ENCODE measurements around the gene SDK2. TPM values are rescaled to one million over a fixed set of nuclear protein-coding genes. Genes with fewer than 3 reads are reported as not detected.

The SDK2 gene
- polyA plus RNA-seq, 1 of the 3 experiments (the other 2 are of a cell fraction) = 0.02 TPM

- H3K9me2 ChIP-seq = no peaks in the 10 kb centered on the region
- H3K4me1 ChIP-seq (ENCODE audit: control insufficient read depth in 1 of 2, insufficient read depth in 2 of 2, low read depth in 1 of 2, low read length in 1 of 2) = peaks cover 0 to 40% of the 10 kb centered on the region in 2 experiments; a peak in 1 of 4 replicates
- no peaks in the 10 kb centered on the region for H3F3A ChIP-seq (replicated peaks; ENCODE audit: insufficient read depth)
- H3K27me3 ChIP-seq (ENCODE audit: insufficient read depth) = no peaks in the 10 kb centered on the region
- H3K9ac ChIP-seq = no peak overlapping the region
- ChIA-PET POLR2A (no interaction called here), CTCF (interaction anchor here (1.1 to 9.0 kb wide), 8 partner anchors 6 to 407 kb away, joined by 3 to 96 read pairs (median 18); no protein-coding TSS in a partner anchor)
- H3K4me2 ChIP-seq = no peak overlapping the region
- no peak overlapping the region for H2AFZ ChIP-seq (ENCODE audit: low read depth)
- H3K27ac ChIP-seq (ENCODE audit: low read depth in 2 of 2, low read length in 1 of 2) = no peak overlapping the region
- TF ChIP-seq IRF3 (IDR thresholded peaks at IDR 0.05; ENCODE audit: low read depth, low read length) = no peak
- TF ChIP-seq YY1 (IDR thresholded peaks at IDR 0.05; ENCODE audit: low read depth) = no peak
- no peak for TF ChIP-seq TAF1 (IDR thresholded peaks at IDR 0.05; ENCODE audit: borderline replicate concordance, low read depth, low read length)
- TF ChIP-seq ELF1 (IDR thresholded peaks at IDR 0.05) = no peak
- TF ChIP-seq RCOR1 (IDR thresholded peaks at IDR 0.05; ENCODE audit: low read length) = no peak
- no peak for TF ChIP-seq TEAD4 (IDR thresholded peaks at IDR 0.05; ENCODE audit: borderline replicate concordance, insufficient read depth)
- TF ChIP-seq CHD2 (IDR thresholded peaks at IDR 0.05; ENCODE audit: low read length, partially characterized antibody) = no peak
- TF ChIP-seq FOXJ3 (CRISPR knock-in tag; IDR thresholded peaks at IDR 0.05) = no peak
- no peak for TF ChIP-seq USF2 (IDR thresholded peaks at IDR 0.05; ENCODE audit: borderline replicate concordance, low read depth, low read length)
- no peak for TF ChIP-seq GABPA (IDR thresholded peaks at IDR 0.05; ENCODE audit: low read depth)
- no peak for TF ChIP-seq MEF2A (IDR thresholded peaks at IDR 0.05; ENCODE audit: borderline replicate concordance, low read depth)
- no peak for TF ChIP-seq GATA2 (CRISPR knock-in tag; IDR thresholded peaks at IDR 0.05)
- H3K4me3 ChIP-seq (ENCODE audit: low read depth in 2 of 2, low read length in 1 of 2) = no peak overlapping the region
- DNase-seq = no peak
- H3K79me2 ChIP-seq (ENCODE audit: insufficient read depth) = no peaks in the 10 kb centered on the region
- 23% methylated on average over 6 of the region's 6 CpGs for WGBS (ENCODE audit: low lambda C conversion rate)
- no peaks in the 10 kb centered on the region for H3K9me3 ChIP-seq
- H4K20me1 ChIP-seq (ENCODE audit: insufficient read depth) = no peaks in the 10 kb centered on the region
- no peaks in the 10 kb centered on the region for H3K36me3 ChIP-seq (replicated peaks in 1 of 2; ENCODE audit: control insufficient read depth in 1 of 2, insufficient read depth in 2 of 2, low read length in 1 of 2)
These were observed 52.2 kb downstream of the SDK2 start for GRCh38 chr17:73592079-73592415.

- Histone ChIP-seq H3K4me1 (ENCODE audit: control insufficient read depth in 1 of 2, insufficient read depth in 2 of 2, low read depth in 1 of 2, low read length in 1 of 2) (peaks cover 0 to 43% of the 10 kb centered on the region in 2 experiments; a peak in 1 of 4 replicates), H4K20me1 (ENCODE audit: insufficient read depth) (no peaks in the 10 kb centered on the region)
- CTCF ChIA-PET = interaction anchor here (0.9 to 8.6 kb wide), 7 partner anchors 9 to 608 kb away, joined by 3 to 83 read pairs (median 4); no protein-coding TSS in a partner anchor
These were observed 52.8 kb downstream of the SDK2 start for GRCh38 chr17:73591296-73592078.

More at GRCh38 chr17:73591296-73592078, 52.8 kb downstream of the SDK2 start:
- no peak for TF ChIP-seq FOSL2 (IDR thresholded peaks at IDR 0.05; ENCODE audit: borderline replicate concordance, low read depth)
- TF ChIP-seq FOXM1 (IDR thresholded peaks at IDR 0.05; ENCODE audit: low read depth) = no peak
- no peak for TF ChIP-seq IRF3 (IDR thresholded peaks at IDR 0.05; ENCODE audit: low read depth, low read length)
- TF ChIP-seq RCOR1 (IDR thresholded peaks at IDR 0.05; ENCODE audit: low read length) = no peak
- TF ChIP-seq CHD2 (IDR thresholded peaks at IDR 0.05; ENCODE audit: low read length, partially characterized antibody) = no peak
- no peak for TF ChIP-seq RXRA (IDR thresholded peaks at IDR 0.05; ENCODE audit: borderline replicate concordance, low read depth)
- no peak for TF ChIP-seq TCF12 (IDR thresholded peaks at IDR 0.05)
- no peak for TF ChIP-seq RAD21 (IDR thresholded peaks at IDR 0.05; ENCODE audit: low read length)
- TF ChIP-seq ELF1 (IDR thresholded peaks at IDR 0.05) = no peak
- no peak for TF ChIP-seq REST (IDR thresholded peaks at IDR 0.05; ENCODE audit: low read depth, low read length)
- no peak for TF ChIP-seq FOXJ3 (CRISPR knock-in tag; IDR thresholded peaks at IDR 0.05)
- TF ChIP-seq TAF1 (IDR thresholded peaks at IDR 0.05; ENCODE audit: borderline replicate concordance, low read depth, low read length) = no peak
- Histone ChIP-seq H3K79me2 (ENCODE audit: insufficient read depth) (no peaks in the 10 kb centered on the region), H3K27me3 (ENCODE audit: insufficient read depth) (no peaks in the 10 kb centered on the region), H2AFZ (ENCODE audit: low read depth) (no peak overlapping the region), H3K4me3 (ENCODE audit: low read depth in 2 of 2, low read length in 1 of 2) (no peak overlapping the region), H3K9me2 (no peaks in the 10 kb centered on the region), H3K9ac (no peak overlapping the region), H3K27ac (ENCODE audit: low read depth in 2 of 2, low read length in 1 of 2) (no peak overlapping the region), H3F3A (replicated peaks; ENCODE audit: insufficient read depth) (no peaks in the 10 kb centered on the region), H3K36me3 (replicated peaks in 1 of 2; ENCODE audit: control insufficient read depth in 1 of 2, insufficient read depth in 2 of 2, low read length in 1 of 2) (no peaks in the 10 kb centered on the region), H3K4me2 (no peak overlapping the region), H3K9me3 (no peaks in the 10 kb centered on the region)
- no peak for DNase-seq
- POLR2A ChIA-PET = no interaction called here
- 47% methylated on average over 19 of the region's 19 CpGs for WGBS (ENCODE audit: low lambda C conversion rate)
